K562 (cell line): ENCODE results near the gene ARHGEF40. TPM values are rescaled to one million over a fixed set of nuclear protein-coding genes. Genes with fewer than 3 reads are reported as not detected.

Experiments
- ATAC-seq: fragments of 200-7000 bp; cut with Tn5 transposase; 3 replicates; pipeline ENCODE4 v1.9.1; 2020; ENCODE audit warnings: moderate library complexity
- BruUV-seq: library from RNA; stranded (reverse); fragments of 400-500 nt; replicated peaks from 2 replicates; lab custom pipeline; 2021; lab: Mats Ljungman, UMichigan
- CTCF ChIA-PET: fragments of 300-600 bp; formaldehyde crosslinking; extraction: SDS; loops from one replicate; lab custom pipeline; 2021; ENCODE audit warnings: low intra/inter-chr PET ratio; lab: Yijun Ruan, JAX
- POLR2A ChIA-PET: fragments of 300-600, 350-650 bp; sonication (Branson Sonifier 250); formaldehyde crosslinking; extraction: SDS; loops from one replicate; lab custom pipeline; 2021; ENCODE audit warnings: antibody characterized with exemption, inconsistent platforms; lab: Yijun Ruan, JAX
- DNase-seq, 4 experiments: peaks; one replicate each; pipeline versions ENCODE4 v3.0.0 to v3.0.0-alpha.2; 2011 to 2018; ENCODE audit warnings: low spot score in 3 of 4, mixed read lengths in 3 of 4; ENCODE audit errors: extremely low read depth in 1 of 4
- FAIRE-seq: peaks from 2 replicates; lab custom pipeline; 2011; peaks lifted over from hg19 to GRCh38; lab: Jason Lieb, UNC
- H2AFZ ChIP-seq: 2 replicates; pipeline ENCODE4 v1.6.0; 2011; ENCODE audit warnings: low read depth, low read length, control low read depth, inconsistent platforms
- H3K27ac ChIP-seq: fragments of 200-600 bp; 3 replicates; pipeline ENCODE4 v1.8.0; 2011; ENCODE audit warnings: low read depth, mild to moderate bottlenecking, control low read depth, inconsistent platforms, low read length, moderate library complexity, mixed read lengths; ENCODE audit errors: extremely low read depth
- H3K27me3 ChIP-seq, 2 experiments: fragments of 300-600 bp in 1 of 2; 2 replicates in 1 of 2; 3 replicates in 1 of 2; pipeline versions ENCODE4 v1.6.0 to v1.8.0; 2011; ENCODE audit warnings: inconsistent platforms in 2 of 2, low read length in 2 of 2, mild to moderate bottlenecking in 1 of 2, mixed read lengths in 1 of 2, moderate library complexity in 1 of 2; ENCODE audit not compliant: control insufficient read depth in 2 of 2, insufficient read depth in 2 of 2
- H3K36me3 ChIP-seq: fragments of 300-600 bp; 3 replicates; pipeline ENCODE4 v1.8.0; 2011; ENCODE audit warnings: mild to moderate bottlenecking, low read length, inconsistent platforms; ENCODE audit not compliant: control insufficient read depth, insufficient read depth
- H3K4me1 ChIP-seq, 2 experiments: fragments of 200-600 bp in 1 of 2; replicated peaks in 1 of 2; 2 replicates in 1 of 2; 3 replicates in 1 of 2; pipeline versions ENCODE4 v1.5.1 to v1.8.0; 2011; ENCODE audit warnings: inconsistent platforms in 2 of 2, low read length in 2 of 2, mild to moderate bottlenecking in 1 of 2, mixed read lengths in 1 of 2, moderate library complexity in 1 of 2; ENCODE audit not compliant: control insufficient read depth in 2 of 2, insufficient read depth in 2 of 2
- H3K4me2 ChIP-seq: 2 replicates; pipeline ENCODE4 v1.6.1; 2011; ENCODE audit warnings: low read length, control low read depth, inconsistent platforms, mixed read lengths; ENCODE audit not compliant: insufficient read depth
- H3K4me3 ChIP-seq: fragments of 200-600 bp; sonication (generic), shearing (Covaris generic); 2 replicates; pipeline ENCODE4 v1.5.1; 2016; ENCODE audit warnings: control low read depth, inconsistent platforms
- H3K79me2 ChIP-seq: fragments of 200-600 bp; 3 replicates; pipeline ENCODE4 v1.8.0; 2011; ENCODE audit warnings: low read length, inconsistent platforms; ENCODE audit not compliant: control insufficient read depth, insufficient read depth
- H3K9ac ChIP-seq, 2 experiments: 2 replicates each; pipeline versions ENCODE4 v1.6.0 to v1.6.1; 2011; ENCODE audit warnings: low read depth in 2 of 2, low read length in 2 of 2, control low read depth in 1 of 2, inconsistent platforms in 1 of 2, mild to moderate bottlenecking in 1 of 2, mixed read lengths in 1 of 2; ENCODE audit not compliant: insufficient read depth in 1 of 2
- H3K9me1 ChIP-seq: one replicate; pipeline ENCODE4 v1.6.0; 2011; ENCODE audit warnings: inconsistent platforms, mild to moderate bottlenecking, low read length, moderate library complexity; ENCODE audit not compliant: control insufficient read depth, insufficient read depth
- H3K9me3 ChIP-seq: replicated peaks from 2 replicates; pipeline ENCODE4 v1.5.1; 2011; ENCODE audit warnings: low read depth, low read length, inconsistent platforms; ENCODE audit not compliant: control insufficient read depth, insufficient read depth
- H4K20me1 ChIP-seq: replicated peaks from 2 replicates; pipeline ENCODE4 v1.6.1; 2011; ENCODE audit warnings: low read length, inconsistent platforms, mixed read lengths; ENCODE audit not compliant: control insufficient read depth, insufficient read depth
- ASH1L ChIP-seq: fragments of 450-650 bp; IDR thresholded peaks from 2 replicates; pipeline ENCODE4 v1.6.1; 2018; ENCODE audit warnings: borderline replicate concordance, mild to moderate bottlenecking, low read depth; ENCODE audit not compliant: partially characterized antibody
- DACH1 ChIP-seq: fragments of 450-650 bp; IDR thresholded peaks from 2 replicates; pipeline ENCODE4 v1.6.1; 2018; ENCODE audit not compliant: partially characterized antibody
- HMG20A ChIP-seq: fragments of 450-650 bp; formaldehyde crosslinking; conservative IDR thresholded peaks from 2 replicates; pipeline ENCODE4 v1.4.0; 2020; ENCODE audit warnings: mild to moderate bottlenecking, mixed read lengths
- HNRNPLL ChIP-seq: fragments of 200-400 bp; formaldehyde crosslinking; IDR thresholded peaks from 2 replicates; pipeline ENCODE4 v1.6.1; 2017; ENCODE audit warnings: low read length, low read depth, mild to moderate bottlenecking; ENCODE audit not compliant: poor library complexity, severe bottlenecking
- LARP7 ChIP-seq: fragments of 450-650 bp; IDR thresholded peaks from 2 replicates; pipeline ENCODE4 v1.6.1; 2016
- MCM5 ChIP-seq: fragments of 450-650 bp; IDR thresholded peaks from 2 replicates; pipeline ENCODE4 v1.6.1; 2016; ENCODE audit warnings: low read depth
- MEF2A ChIP-seq: IDR thresholded peaks from 2 replicates; pipeline ENCODE4 v1.6.1; 2011; ENCODE audit warnings: low read depth, mild to moderate bottlenecking, low read length, moderate library complexity; ENCODE audit not compliant: control insufficient read depth
- NCOA1 ChIP-seq: fragments of 450-650 bp; IDR thresholded peaks from 2 replicates; pipeline ENCODE4 v1.6.1; 2016; ENCODE audit warnings: low read depth
- NFIX ChIP-seq: fragments of 250-450 bp; sonication (Bioruptor Pico); IDR thresholded peaks from 2 replicates; pipeline ENCODE4 v1.4.0; 2020; ENCODE audit warnings: low read depth, mild to moderate bottlenecking, moderate library complexity
- PCBP1 ChIP-seq: fragments of 200-400 bp; formaldehyde crosslinking; IDR thresholded peaks from 2 replicates; pipeline ENCODE4 v1.6.1; 2018; ENCODE audit warnings: mild to moderate bottlenecking, low read depth, low read length; ENCODE audit not compliant: poor library complexity, severe bottlenecking
- SRSF3 ChIP-seq: fragments of 200-400 bp; formaldehyde crosslinking; IDR thresholded peaks from 2 replicates; pipeline ENCODE4 v1.6.1; 2016; ENCODE audit warnings: mild to moderate bottlenecking, low read length, moderate library complexity; ENCODE audit not compliant: insufficient read depth
- WGBS: fragments of 100-300 bp; shearing (Covaris generic); methylation state at CpG from one replicate; pipeline ENCODE4 v1.1.6; 2016; ENCODE audit warnings: low coverage, mixed read lengths; ENCODE audit not compliant: insufficient coverage; ENCODE audit errors: missing lambda C conversion rate; 5-methylcytosine and 5-hydroxymethylcytosine counted together
- in situ Hi-C: fragments of 300-500 bp; cut with MboI; formaldehyde crosslinking; loops from 4 replicates; pipeline ENCODE4 v1.15.0; 2018; ENCODE audit warnings: inconsistent platforms, mixed read lengths
- intact Hi-C: fragments of 100-400 bp; cut with micrococcal nuclease; formaldehyde crosslinking; loops from 2 replicates; pipeline ENCODE4 v1.14.2; 2022
- polyA plus RNA-seq, 8 experiments: library from polyadenylated mRNA; depleted of rRNA in 4 of 8; stranded (reverse) in 5 of 8; unstranded in 3 of 8; fragments of >200 nt; fragmentation: Nextera tagmentation in 2 of 8; fragmentation: Illumina TruSeq in 1 of 8; extraction: Ambion mirVana in 2 of 8; extraction: Trizol in 1 of 8; gene quantifications; 2 replicates each; pipeline versions ENCODE4 v1.2.1 to v1.2.3, GENCODE V29; 2011 to 2014; ENCODE audit warnings: inconsistent platforms in 1 of 8, missing spikeins in 1 of 8
- total RNA-seq, 7 experiments: library from RNA; depleted of rRNA in 6 of 7; stranded (reverse); fragments of >200 nt in 6 of 7; fragmentation: Illumina TruSeq in 2 of 7; extraction: Trizol in 2 of 7; gene quantifications; 2 replicates each; pipeline versions ENCODE4 v1.2.1 to v1.2.3, GENCODE V29; 2011 to 2021; ENCODE audit warnings: low replicate concordance in 1 of 7
- TF ChIP-seq, protein P1 (sequence below): sonication (generic); formaldehyde crosslinking; IDR thresholded peaks from 2 replicates; pipeline ENCODE4 v1.8.1; 2023; ENCODE audit warnings: mild to moderate bottlenecking, missing genetic modification reagents

Gene ARHGEF40
- total and polyA plus RNA-seq, 9 of the 15 experiments (the other 6 are each of a cell fraction or from before 2014, with no cell fraction given) = 0.42 to 6.3 (median 3.8) TPM

GRCh38 chr14:21033133-21033698 lies 36.9 kb upstream of the ARHGEF40 start:
- CTCF ChIA-PET = no interaction called here

More at GRCh38 chr14:21033133-21033698, 36.9 kb upstream of the ARHGEF40 start:
- Histone ChIP-seq H3K9me3 (no peaks in the 10 kb centered on the region), H3K4me3 (no peak overlapping the region), H3K9ac (no peak overlapping the region; a peak in 1 of 4 replicates), H3K9me1 (no peaks in the 10 kb centered on the region), H3K4me2 (no peak overlapping the region), H3K36me3 (no peaks in the 10 kb centered on the region), H4K20me1 (no peaks in the 10 kb centered on the region), H3K4me1 (peaks cover 0 to 7% of the 10 kb centered on the region in 2 experiments; a peak in 3 of 5 replicates), H3K27me3 (no peaks in the 10 kb centered on the region), H3K27ac (no peak overlapping the region), H3K79me2 (no peaks in the 10 kb centered on the region), H2AFZ (no peak overlapping the region)
- DNase-seq (no peak), ATAC-seq (no peak), FAIRE-seq (no peak)
- BruUV-seq = no TSS peak
- TF ChIP-seq NFIX (CRISPR knock-in tag) (no peak), ASH1L (no peak), NCOA1 (no peak), PCBP1 (no peak), MEF2A (no peak), DACH1 (no peak), MCM5 (no peak), SRSF3 (no peak), LARP7 (no peak), HNRNPLL (no peak), HMG20A (CRISPR knock-in tag) (no peak)
- TF ChIP-seq, protein P1, sequence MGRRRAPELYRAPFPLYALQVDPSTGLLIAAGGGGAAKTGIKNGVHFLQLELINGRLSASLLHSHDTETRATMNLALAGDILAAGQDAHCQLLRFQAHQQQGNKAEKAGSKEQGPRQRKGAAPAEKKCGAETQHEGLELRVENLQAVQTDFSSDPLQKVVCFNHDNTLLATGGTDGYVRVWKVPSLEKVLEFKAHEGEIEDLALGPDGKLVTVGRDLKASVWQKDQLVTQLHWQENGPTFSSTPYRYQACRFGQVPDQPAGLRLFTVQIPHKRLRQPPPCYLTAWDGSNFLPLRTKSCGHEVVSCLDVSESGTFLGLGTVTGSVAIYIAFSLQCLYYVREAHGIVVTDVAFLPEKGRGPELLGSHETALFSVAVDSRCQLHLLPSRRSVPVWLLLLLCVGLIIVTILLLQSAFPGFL = no peak
- intact Hi-C loops (no loop called here), in situ Hi-C loops (no loop called here)
- POLR2A ChIA-PET = interaction anchor here (0.7 kb wide), 2 partner anchors 10 to 1009 kb away, joined by 3 read pairs; no protein-coding TSS in a partner anchor
- WGBS = 57% methylated on average over 3 of the region's 4 CpGs
